ENCODE data around the gene TUSC2.

TUSC2 gene, protein sequence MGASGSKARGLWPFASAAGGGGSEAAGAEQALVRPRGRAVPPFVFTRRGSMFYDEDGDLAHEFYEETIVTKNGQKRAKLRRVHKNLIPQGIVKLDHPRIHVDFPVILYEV
- long read RNA-seq, donor 1, transcript TUSC2-201 (3 exons, 1,691 nt), result major isoform, 44 of 46 reads
- long read RNA-seq, donor 1, partial matches to known transcripts, result 0 of 46 reads
- long read RNA-seq, donor 1, other reads (novel, unspliced or antisense), result 0 of 46 reads
- long read RNA-seq, donor 2, transcript TUSC2-201 (3 exons, 1,691 nt), result major isoform, 28 of 28 reads
- long read RNA-seq, donor 2, partial matches to known transcripts, result 0 of 28 reads
- long read RNA-seq, donor 2, other reads (novel, unspliced or antisense), result 0 of 28 reads
- long read RNA-seq, donor 3, transcript TUSC2-201 (3 exons, 1,691 nt), result major isoform, 7 of 7 reads
- long read RNA-seq, donor 3, partial matches to known transcripts, result 0 of 7 reads
- long read RNA-seq, donor 3, other reads (novel, unspliced or antisense), result 0 of 7 reads
- long read RNA-seq, donor 4, transcript TUSC2-201 (3 exons, 1,691 nt), result major isoform, 20 of 22 reads
- long read RNA-seq, donor 4, partial matches to known transcripts, result 0 of 22 reads
- long read RNA-seq, donor 4, other reads (novel, unspliced or antisense), result 0 of 22 reads
- long read RNA-seq, donor 5, transcript TUSC2-201 (3 exons, 1,691 nt), result major isoform, 24 of 25 reads
- long read RNA-seq, donor 5, partial matches to known transcripts, result 0 of 25 reads
- long read RNA-seq, donor 5, other reads (novel, unspliced or antisense), result 0 of 25 reads
- long read RNA-seq, donor 6, transcript TUSC2-201 (3 exons, 1,691 nt), result major isoform, 27 of 29 reads
- long read RNA-seq, donor 6, partial matches to known transcripts, result 0 of 29 reads
- long read RNA-seq, donor 6, other reads (novel, unspliced or antisense), result 0 of 29 reads
- long read RNA-seq, donor 7, transcript TUSC2-201 (3 exons, 1,691 nt), result major isoform, 45 of 45 reads
- long read RNA-seq, donor 7, partial matches to known transcripts, result 0 of 45 reads
- long read RNA-seq, donor 7, other reads (novel, unspliced or antisense), result 0 of 45 reads
- long read RNA-seq, donor 8, transcript TUSC2-201 (3 exons, 1,691 nt), result major isoform, 33 of 34 reads
- long read RNA-seq, donor 8, partial matches to known transcripts, result 0 of 34 reads
- long read RNA-seq, donor 8, other reads (novel, unspliced or antisense), result 0 of 34 reads

DNA sequence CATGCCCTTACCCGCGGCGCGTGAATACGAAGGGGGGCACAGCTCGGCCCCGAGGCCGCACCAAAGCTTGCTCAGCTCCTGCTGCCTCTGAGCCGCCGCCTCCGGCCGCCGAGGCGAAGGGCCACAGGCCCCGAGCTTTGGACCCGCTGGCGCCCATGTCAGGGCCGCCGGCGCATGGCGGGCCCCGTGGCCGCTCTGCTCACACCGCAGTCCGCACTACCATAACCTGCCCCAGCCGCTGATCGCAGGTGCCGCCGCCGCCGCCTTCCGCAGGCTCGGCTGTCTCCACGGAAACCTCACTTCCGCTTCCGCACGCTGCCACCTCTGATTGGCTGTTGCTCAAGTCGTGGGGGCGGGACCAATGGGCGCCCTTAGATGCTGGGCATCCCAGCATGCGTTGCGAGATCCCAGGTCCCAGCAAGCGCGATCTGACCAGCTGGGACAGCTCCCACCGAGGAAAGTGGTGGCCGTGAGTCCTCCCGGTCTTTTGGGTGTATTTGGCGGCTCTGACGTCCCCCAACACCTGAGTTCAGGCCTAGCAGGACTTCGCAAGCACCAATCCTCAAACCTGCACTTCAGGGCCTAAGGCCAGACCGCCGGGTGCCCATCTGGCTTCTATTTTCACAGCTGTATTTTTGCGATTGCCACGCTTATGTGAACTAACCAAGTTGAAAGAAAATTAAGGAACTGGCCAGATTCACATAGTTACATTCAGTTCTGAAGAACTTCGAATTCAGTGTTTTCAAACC, at the start of gene TUSC2:
TSS of gene TUSC2 (minus strand) at position 281 of the 749 bp plus-strand sequence. CDS start at position 157, 124 bp downstream.
- DNase-seq, result peak; percentile 85

DNA sequence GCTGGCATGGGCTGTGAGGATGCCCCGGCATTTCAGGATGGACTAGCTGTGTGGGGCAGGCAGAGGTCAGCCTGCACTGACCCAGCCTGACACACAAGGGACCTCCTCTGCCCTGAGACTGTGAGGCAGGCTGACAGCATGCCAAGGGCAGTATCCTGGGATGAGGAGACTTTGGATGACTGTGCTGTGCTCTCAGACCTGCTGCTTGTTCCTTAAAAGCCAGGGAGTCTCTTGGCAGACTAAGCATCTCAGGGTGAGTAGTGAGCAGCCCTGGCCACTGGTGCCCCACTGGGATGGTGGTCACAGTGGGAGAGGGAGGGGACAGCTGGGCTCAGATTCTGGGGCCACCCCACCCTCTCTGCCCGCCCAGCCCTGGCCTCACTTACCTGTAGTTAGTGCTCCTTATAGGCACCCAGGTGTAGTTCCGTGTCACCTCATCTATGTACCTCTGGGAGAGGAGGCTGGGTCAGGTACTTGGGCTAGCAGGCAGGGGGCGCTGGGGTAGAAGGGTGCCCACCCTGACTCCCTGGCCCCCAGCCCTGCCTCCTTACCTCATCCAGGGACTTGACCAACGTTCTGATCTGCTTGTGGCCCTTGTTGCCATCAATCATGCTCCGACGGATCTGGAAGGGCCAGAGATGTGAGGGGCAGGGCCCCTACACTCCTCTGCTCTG, 47.4 kb upstream of the TUSC2 start:
- no peak for DNase-seq

DNA sequence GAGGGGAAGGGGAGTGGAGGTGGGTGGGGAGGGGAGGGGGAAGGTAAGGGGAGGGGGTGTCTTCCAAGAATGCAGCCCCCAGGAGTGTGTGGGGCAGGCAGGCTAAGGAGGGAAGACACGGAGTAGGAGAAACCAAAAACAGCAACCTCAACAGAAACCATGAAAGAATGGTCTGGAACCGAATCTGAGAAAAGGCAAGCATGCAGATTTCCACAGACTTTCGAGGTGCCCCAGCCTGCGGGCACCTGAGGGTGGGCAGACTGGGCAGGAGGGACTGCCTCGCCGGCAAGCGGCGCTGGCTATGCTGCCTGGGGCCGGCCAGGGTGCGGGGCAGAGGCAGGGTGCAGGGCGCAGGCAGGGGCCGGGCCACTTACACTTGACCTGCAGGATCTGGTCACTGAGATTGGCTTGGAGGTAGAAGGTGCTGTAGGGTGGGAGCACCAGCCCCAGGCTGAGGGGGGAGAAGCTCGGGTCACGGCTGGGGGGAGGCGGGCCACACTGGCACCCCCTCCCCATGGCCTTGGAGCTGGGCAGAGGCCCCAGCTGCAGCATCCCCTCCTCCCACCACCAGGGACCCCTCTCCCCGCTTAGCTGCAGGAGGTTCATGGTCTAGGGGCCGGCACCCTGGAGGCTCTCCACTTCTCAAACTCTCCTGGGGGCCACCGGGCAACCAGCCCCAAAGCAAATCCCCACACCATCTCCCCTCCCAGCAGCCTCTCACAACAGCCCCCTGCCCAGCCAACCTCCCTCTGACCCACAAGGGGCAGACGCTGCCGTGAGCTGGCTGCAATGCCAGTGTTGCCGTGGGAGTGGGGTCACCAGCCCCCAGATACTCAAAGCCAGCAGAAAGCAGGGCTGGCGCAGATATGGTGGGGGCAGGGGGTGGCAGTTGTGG, 46.6 kb upstream of the TUSC2 start:
- no peak for DNase-seq

DNA sequence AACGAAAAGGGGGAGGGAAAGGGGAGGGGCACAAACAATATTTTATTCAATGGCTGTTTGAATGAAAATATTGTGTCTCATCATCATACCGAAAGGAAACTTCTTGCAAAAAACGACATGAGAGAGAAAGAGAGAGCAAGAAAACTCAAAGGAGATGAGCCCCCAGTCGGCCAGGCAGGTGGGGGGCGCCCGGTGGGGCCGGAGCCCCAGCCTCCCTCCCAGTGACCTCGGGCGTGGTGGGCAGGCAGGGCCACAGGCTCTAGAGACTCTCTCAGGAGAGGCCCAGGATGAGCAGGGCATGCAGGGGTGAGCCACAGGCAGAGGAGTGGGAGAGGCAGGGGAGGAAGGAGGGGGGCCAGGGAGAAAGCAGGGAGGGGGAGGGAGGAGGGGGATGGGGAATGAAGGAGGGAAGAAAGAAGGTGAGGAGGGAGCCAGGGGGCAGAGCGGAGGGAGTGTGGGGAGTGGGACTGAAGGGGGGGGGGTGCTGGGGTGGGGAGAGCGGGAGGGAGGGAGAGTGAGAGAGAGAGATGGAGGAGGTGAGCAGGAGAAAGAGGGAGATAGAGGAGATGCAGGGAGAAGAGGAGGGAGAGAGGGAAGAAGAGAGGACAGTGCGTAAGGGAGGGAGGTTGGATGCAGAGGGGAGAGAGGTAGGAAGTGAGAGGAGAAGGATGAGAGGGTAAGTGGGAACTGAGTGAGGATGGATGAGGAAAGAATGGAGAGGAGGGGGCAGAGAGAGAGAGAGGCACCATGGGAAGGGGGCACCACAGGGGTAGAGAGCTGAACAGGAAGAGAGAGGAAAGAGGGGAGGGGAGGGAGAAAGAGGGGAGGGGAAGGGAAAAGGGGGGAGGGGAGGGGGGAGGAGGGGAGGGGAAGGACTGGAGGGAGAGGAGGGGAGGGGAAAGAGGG, 45.4 kb upstream of the TUSC2 start:
- no peak for DNase-seq

DNA sequence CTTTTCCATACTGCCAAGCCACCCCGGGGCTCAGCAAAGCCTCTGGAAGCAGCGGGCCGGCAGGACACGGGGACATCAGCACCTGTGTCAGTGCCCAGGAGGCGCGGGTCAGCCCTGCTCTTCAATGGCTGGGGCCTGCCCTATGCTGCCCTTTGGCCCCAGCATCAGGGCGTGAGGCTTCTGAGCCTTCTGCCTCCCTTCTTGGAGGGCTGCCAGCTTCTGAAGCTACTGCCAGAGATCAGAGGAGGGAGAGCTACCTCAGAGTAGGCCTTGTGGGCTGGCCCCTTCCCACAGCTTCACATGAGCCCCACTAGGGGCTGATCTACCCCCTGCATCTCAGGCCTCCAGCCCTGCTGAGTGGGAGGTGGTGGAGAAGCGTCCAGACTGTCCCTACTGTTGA, 44.3 kb upstream of the TUSC2 start:
- DNase-seq, result no peak

DNA sequence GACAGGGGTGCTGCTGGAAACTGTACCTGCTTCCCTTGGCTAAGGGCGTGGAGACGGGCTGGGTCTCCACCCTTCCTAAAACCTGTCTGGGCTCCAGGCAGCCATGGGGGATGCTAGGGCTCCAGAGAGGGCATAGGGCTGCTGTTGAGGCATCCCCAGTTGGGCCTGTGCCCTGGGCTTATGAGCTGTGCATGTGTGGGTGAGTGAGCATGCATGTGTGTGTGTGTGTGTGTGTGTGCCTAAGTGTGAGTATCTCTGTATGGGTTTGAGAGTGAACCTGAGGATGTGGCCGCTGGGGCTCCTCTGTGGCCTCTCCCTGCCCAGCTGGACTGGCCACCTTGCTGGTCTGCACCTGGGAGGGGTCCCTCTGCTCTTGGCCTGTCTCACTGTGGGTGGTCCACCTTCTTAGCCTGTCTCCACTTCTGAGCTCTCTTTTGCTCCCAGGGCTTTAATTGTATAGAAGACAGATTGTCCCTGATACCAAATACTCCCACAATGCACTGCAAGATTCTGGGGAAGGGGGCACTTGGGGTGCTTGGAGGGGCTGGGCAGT, 43.2 kb upstream of the TUSC2 start:
- DNase-seq, result no peak

DNA sequence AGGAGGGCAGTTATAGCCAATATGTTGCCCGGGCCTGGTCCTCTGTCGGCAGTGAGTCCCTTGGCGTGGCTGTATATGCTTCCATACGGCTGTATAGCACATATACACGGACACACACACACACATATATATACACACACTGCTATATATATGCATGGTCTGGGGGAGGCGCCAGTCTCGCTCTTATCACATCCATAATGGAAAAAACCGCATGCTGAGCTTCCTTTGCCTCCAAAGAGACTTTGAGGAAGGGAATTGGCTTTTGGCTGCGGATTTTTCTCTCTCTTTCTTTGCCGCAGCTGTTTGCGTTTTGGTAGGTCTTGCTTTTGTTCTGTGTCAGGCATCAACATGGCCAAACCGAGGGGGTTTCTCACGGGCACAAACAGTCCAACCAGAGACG, 42.6 kb upstream of the TUSC2 start:
- no peak for DNase-seq

DNA sequence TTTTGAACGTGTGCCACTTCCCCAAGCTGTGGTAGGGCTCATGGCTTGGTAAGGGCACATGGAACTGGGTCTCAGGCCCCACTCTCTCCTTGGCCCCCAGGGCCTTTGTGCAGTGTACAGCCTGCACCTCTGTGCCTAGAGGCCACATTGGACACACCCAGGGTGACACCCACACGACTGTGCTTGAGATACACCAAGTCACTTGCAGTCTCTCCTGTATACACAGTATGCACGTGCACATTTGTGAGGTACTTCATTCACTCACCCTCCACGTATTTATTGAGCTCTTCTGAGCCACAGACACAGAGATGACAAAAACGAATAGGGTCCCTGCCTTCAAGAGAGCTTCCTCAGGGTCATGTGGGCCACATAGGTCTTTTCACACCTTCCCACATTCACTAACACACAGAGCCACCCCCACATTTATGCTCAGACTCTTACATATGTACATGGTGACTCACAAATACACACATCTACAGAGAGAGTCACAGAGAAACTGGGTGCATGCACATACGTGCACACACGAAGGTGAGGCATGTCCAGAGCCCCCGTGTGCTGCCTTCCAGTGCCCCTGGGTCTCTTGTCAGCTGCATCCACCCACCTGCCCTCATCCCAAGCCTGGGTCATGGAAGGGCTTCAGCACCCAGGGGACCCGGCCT, 41.1 kb upstream of the TUSC2 start:
- DNase-seq, result no peak

DNA sequence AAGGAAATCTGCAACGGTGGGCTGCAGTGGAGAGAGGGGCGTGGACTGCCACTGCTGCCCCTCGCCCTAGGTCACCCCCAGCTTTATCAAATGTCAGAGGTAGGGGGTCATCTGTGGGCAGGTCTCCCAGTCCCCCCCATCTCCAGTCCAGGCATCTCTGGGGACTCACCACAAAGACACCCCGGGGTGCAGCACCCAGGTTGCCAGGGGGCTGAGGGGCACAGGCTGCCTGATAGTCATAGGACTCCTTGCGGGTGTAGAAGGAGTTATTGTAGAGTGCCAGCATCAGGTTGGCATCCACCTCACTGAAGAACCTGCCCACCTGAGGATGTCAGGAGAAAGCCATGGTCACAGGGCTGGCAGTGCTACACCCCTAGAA, 37.8 kb upstream of the TUSC2 start:
- no peak for DNase-seq

DNA sequence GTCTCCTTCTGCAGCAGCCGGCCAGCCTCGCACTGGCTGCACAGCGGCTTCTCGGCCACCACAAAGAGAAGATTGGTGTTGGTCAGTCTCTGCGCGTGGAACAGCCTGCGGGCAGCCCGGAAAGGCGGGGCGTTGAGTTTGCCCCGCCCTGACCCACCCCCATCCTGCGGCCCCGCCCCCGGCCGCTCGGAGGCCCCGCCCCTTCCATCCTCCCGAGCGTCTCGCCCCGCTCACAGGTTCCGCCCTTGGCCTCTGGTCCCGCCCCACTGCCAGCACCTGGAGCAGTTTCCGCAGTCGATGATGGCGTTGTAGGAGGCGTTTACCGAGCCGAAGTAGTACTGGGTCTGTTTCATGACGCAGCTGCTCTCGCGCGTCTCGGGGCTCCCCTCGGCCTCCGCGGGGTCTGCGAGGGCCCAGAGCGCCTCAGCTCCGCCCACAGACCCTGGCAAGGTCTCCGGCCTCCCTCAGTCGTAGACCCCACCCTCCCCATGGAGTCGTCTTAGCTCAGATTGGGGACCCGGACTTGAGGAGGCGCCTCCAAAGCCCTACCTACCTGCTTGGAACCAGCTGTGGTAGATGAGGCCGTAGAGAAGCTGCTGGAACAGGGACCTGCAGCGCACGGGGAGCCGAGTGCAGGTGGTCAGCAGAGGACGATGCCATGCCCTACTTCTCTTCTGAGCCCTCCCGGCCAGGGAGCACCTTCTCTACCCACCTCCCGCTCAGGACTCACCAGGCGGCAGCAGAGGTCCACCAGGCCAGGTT, 37.2 kb upstream of the TUSC2 start:
- DNase-seq, result peak; percentile 79

DNA sequence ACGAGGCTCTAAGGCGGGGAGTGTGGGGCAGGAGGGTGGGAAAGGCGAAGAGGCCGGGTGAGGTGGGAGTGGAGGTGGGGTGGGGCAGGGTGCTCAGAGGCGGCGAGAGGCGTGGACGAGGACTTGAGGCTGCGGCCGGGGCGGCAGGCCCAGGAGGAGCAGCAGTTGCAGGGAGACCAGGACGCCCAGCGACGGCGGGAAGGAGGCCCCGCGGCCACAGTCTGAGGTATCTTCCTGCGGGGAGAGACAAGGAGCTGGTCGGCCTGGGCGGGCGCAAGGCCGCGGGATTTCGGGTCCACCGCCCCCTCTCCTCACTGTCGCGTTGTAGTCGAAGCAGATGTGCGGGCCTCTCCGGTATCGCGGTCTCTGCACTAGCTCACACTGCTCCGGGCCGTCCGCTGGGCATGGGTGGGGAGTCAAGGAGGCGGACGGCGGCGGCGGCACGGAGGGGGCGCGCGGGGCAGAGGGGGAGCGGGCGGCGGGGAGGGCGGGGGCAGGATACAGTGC, 36.6 kb upstream of the TUSC2 start:
- DNase-seq, result peak; percentile 72

DNA sequence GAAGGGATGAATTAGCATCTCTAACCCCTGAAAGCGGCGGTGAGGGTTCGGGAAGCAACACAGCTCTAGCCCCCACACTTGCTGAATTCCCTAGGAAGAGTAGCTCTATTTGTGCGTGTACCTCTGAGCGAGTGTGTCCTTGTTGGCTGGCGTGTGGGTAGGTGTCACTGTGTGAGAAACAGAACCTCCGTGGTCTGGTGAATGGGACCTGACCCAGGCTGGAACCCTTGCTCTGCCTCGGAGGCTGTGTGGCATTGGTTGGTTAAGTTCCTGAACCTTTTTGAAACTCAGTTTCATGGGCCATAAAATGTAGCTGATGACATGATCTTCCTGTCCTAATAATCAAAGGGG, 31.7 kb upstream of the TUSC2 start:
- no peak for DNase-seq

DNA sequence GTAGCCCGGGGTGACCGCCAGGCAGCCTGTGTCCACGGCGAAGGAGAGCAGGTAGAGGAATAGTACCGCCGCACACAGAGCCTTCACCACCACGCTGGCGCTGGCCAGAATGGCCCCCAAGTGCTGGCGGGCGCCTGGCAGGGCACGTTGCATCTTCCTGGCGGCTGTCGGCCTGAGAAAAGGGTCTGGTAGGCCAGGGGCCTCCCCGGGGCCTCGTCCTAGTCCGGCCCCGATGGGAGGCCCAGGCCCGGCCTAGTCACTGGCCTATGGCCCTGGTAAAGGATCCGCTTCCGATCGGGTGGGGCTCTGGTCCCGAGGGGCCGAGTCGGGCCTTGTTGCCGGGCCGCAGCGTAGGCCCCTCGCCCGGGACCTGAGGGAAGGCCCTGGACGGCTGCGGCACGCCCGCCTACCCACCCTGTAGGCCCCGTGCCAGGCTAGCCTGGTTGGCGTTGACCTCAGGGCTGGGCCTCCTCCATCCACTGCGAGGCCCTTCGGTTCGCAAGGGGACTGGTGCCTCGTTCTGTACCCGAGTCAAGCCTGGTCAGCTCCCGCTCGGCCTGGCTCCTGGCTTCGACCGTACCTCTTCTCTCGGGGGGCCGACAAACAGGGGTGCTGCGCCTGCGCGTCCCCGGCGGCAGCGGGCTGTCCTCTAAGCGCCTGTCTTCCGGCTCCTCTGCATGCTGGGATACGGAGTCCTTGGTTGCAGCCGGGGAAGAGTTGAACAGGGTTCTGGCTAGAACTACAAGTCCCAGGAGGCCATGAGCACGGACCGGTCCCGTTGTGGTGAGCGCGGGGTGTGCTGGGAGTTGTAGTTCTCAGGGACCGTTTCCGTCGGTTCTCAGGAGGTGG, 31.1 kb upstream of the TUSC2 start, which contains the start of gene TMEM115:
TSS of gene TMEM115 (minus strand) at position 611 of the 849 bp plus-strand sequence. CDS start at position 153, 458 bp downstream.
- DNase-seq, result peak; percentile 85

DNA sequence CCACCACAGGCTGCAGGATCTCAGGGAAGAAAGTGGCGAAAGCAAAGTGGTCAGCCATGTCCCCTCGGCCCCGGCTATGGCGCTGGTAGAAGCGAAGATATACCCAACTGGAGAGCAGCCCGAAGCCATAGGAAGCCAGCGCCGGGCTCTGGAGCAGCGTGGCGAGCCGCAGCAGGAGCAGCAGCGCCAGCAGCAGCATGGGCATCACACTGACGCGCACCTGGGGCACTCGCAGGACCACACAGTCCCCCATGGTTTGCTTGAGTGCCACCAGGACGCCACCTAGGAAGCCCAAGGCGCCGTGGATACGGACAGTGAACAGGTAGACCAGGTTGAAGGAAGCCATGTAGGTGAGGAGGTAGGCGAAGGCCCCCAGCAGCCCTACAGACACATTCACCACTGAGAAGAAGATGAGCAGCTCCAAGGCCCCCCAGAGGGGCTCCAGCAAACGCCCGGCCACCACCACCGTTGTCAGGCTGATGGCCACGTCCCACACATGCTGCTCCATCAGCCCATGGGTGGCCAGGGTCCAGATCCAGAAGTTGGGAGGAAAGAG, 30.4 kb upstream of the TUSC2 start:
- no peak for DNase-seq

DNA sequence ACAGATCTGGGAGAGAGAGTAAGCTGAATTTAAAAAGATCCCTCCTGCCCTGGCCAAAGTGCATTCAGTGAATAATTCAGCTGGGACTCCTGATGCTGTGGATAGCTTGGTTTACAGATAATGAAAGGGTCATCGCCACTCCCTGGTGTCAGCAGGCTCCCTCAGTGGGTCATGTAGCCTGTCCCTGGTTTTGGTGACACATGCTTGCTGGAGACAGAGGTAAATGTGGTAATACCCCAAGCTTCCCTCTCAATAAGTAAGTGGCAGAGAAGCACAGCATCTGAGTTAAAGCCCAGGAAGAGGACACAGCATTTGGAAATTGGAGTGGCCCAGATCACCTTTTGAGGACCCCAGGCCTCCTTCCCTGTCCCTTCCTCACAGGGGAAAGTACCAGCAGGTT, 29.5 kb upstream of the TUSC2 start:
- no peak for DNase-seq

DNA sequence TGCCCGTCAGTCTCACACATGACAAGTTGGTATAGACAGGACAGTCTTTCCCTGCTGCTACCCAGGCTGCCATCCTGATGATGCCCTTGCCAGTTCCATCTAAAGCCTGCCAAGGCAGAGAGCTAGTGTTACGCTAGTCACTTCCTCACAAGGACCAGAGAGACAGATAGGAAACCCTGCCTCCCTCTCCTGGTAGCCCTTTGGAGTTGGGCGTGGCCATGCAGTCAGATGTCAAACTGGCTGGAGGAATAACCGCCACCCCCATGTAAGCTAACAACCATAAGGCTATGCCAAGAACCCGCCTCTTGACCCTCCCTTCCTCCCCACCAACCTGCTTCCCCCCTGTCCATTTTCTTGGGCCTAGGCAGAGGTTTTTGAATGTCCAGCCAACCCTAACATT, 28.5 kb upstream of the TUSC2 start:
- DNase-seq, result no peak
